A549 (cell line): ENCODE data around the gene PTGER4. TPM values are rescaled to one million over a fixed set of nuclear protein-coding genes. Genes with fewer than 3 reads are reported as not detected.
"Not testable (repeated sequence)": the region's sequence is repeated elsewhere in the genome, so short reads cannot be mapped to it uniquely, and the experiment has no call there.

ENCODE experiments used
- ATAC-seq, 2 experiments: fragments of 200-7000 bp in 1 of 2; fragments of >200 bp in 1 of 2; cut with Nextera tagmentation in 1 of 2; cut with Tn5 transposase in 1 of 2; 3 replicates each; pipeline versions ENCODE4 v1.8.0 to v1.9.1; 2018 to 2020; ENCODE audit warnings: mild to moderate bottlenecking in 1 of 2, moderate library complexity in 1 of 2
- CTCF ChIA-PET: fragments of 300-600 bp; sonication (Branson Sonifier 250); formaldehyde crosslinking; extraction: SDS; loops from one replicate; lab custom pipeline; 2021; ENCODE audit warnings: antibody characterized with exemption, inconsistent platforms; lab: Yijun Ruan, JAX
- POLR2A ChIA-PET: fragments of 350-600 bp; formaldehyde crosslinking; extraction: SDS; loops from one replicate; lab custom pipeline; 2021; ENCODE audit warnings: antibody characterized with exemption, inconsistent platforms; lab: Yijun Ruan, JAX
- DNase-seq, 2 experiments: peaks; one replicate each; pipeline versions ENCODE4 v3.0.0 to v3.0.0-alpha.2; 2011 to 2016; ENCODE audit warnings: low read depth in 1 of 2, low spot score in 1 of 2
- FAIRE-seq: peaks from 2 replicates; lab custom pipeline; 2011; peaks lifted over from hg19 to GRCh38; lab: Jason Lieb, UNC
- H3K27ac ChIP-seq, 2 experiments: fragments of >200 bp; sonication (Bioruptor Twin); formaldehyde crosslinking; 3 replicates each; pipeline ENCODE4 v1.5.1; 2016 to 2017
- H3K4me1 ChIP-seq: fragments of >200 bp; sonication (Bioruptor Twin); formaldehyde crosslinking; 3 replicates; pipeline ENCODE4 v1.6.1; 2016
- H3K4me2 ChIP-seq: fragments of >200 bp; sonication (Bioruptor Twin); formaldehyde crosslinking; 3 replicates; pipeline ENCODE4 v1.6.1; 2016
- H3K4me3 ChIP-seq: fragments of >200 bp; sonication (Bioruptor Twin); formaldehyde crosslinking; 3 replicates; pipeline ENCODE4 v1.5.1; 2016
- H3K9me3 ChIP-seq: fragments of >200 bp; sonication (Bioruptor Twin); formaldehyde crosslinking; 3 replicates; pipeline ENCODE4 v1.6.1; 2016
- CBX2 ChIP-seq: fragments of 200-600 bp; sonication (generic); IDR thresholded peaks from 2 replicates; pipeline ENCODE4 v1.6.1; 2016; ENCODE audit warnings: low read depth, mild to moderate bottlenecking, borderline replicate concordance
- CHD4 ChIP-seq: fragments of 200-600 bp; sonication (generic); IDR thresholded peaks from 2 replicates; pipeline ENCODE4 v1.6.1; 2016; ENCODE audit warnings: antibody characterized with exemption, mild to moderate bottlenecking, borderline replicate concordance
- EHMT2 ChIP-seq: fragments of 200-600 bp; sonication (generic); IDR thresholded peaks from 2 replicates; pipeline ENCODE4 v1.6.1; 2016; ENCODE audit warnings: antibody characterized with exemption, low read depth, mild to moderate bottlenecking, moderate library complexity
- EP300 ChIP-seq, 2 experiments: fragments of >200 bp; sonication (Bioruptor Twin); formaldehyde crosslinking; IDR thresholded peaks; 2 replicates in 1 of 2; 3 replicates in 1 of 2; pipeline ENCODE4 v1.6.1; 2016 to 2017
- FOSL2 ChIP-seq, 2 experiments: fragments of 450-650 bp in 1 of 2; fragments of >200 bp in 1 of 2; sonication (Bioruptor Twin) in 1 of 2; formaldehyde crosslinking; IDR thresholded peaks; 2 replicates each; pipeline versions ENCODE4 v1.5.0 to v1.6.1; 2016 to 2020; ENCODE audit warnings: mild to moderate bottlenecking in 1 of 2, moderate library complexity in 1 of 2
- GATA3 ChIP-seq: IDR thresholded peaks from 2 replicates; pipeline ENCODE4 v1.6.1; 2012; ENCODE audit warnings: borderline replicate concordance
- HOXB5 ChIP-seq: fragments of 250-450 bp; sonication (Bioruptor Pico); IDR thresholded peaks from 2 replicates; pipeline ENCODE4 v1.5.0; 2020; ENCODE audit warnings: mild to moderate bottlenecking, moderate library complexity
- JUN ChIP-seq, 2 experiments: fragments of >200 bp; sonication (Bioruptor Twin); formaldehyde crosslinking; IDR thresholded peaks; 2 replicates in 1 of 2; 3 replicates in 1 of 2; pipeline ENCODE4 v1.6.1; 2016 to 2017
- KDM1A ChIP-seq: fragments of 200-600 bp; sonication (generic); IDR thresholded peaks from 2 replicates; pipeline ENCODE4 v1.6.1; 2016; ENCODE audit warnings: low read depth, mild to moderate bottlenecking
- MAFK ChIP-seq: fragments of 450-650 bp; IDR thresholded peaks from 2 replicates; pipeline ENCODE4 v1.6.1; 2014; ENCODE audit not compliant: partially characterized antibody
- POLR2AphosphoS2 ChIP-seq: conservative IDR thresholded peaks from 2 replicates; pipeline ENCODE4 v1.6.1; 2012; ENCODE audit warnings: low read length, improper control_type of control experiment, inconsistent platforms
- RNF2 ChIP-seq: fragments of 200-600 bp; sonication (generic); IDR thresholded peaks from 2 replicates; pipeline ENCODE4 v1.6.1; 2016; ENCODE audit warnings: low read depth, mild to moderate bottlenecking, antibody characterized with exemption, moderate library complexity, borderline replicate concordance
- TFCP2L1 ChIP-seq: fragments of 250-450 bp; sonication (Bioruptor Pico); IDR thresholded peaks from 2 replicates; pipeline ENCODE4 v1.5.0; 2021; ENCODE audit warnings: mild to moderate bottlenecking
- ZC3H11A ChIP-seq: fragments of 450-650 bp; IDR thresholded peaks from 2 replicates; pipeline ENCODE4 v1.6.1; 2014; ENCODE audit warnings: antibody characterized with exemption, mild to moderate bottlenecking
- WGBS: methylation state at CpG from one replicate; pipeline ENCODE4 v1.1.6; 2017; ENCODE audit errors: missing lambda C conversion rate; 5-methylcytosine and 5-hydroxymethylcytosine counted together
- polyA plus RNA-seq, 4 experiments: library from polyadenylated mRNA; depleted of rRNA in 3 of 4; stranded (reverse); fragments of >200 nt; fragmentation: RNase III in 1 of 4; extraction: RNeasy Plus Mini Kit Qiagen cat#74134 plus additional on column Dnase treatment in 1 of 4; gene quantifications; 2 replicates in 3 of 4; 3 replicates in 1 of 4; pipeline ENCODE4 v1.2.3, GENCODE V29; 2011 to 2017
- TF ChIP-seq, protein P1 (sequence below): fragments of 150-350 bp; IDR thresholded peaks from 2 replicates; pipeline ENCODE4 v1.6.1; 2014; ENCODE audit warnings: low read depth, mild to moderate bottlenecking, low read length
- TF ChIP-seq, protein P2 (sequence below): IDR thresholded peaks from 2 replicates; pipeline ENCODE4 v1.6.1; 2012; ENCODE audit warnings: low read depth, borderline replicate concordance
- TF ChIP-seq, protein P3 (sequence below): IDR thresholded peaks from 2 replicates; pipeline ENCODE4 v1.6.1; 2012

Gene PTGER4
- polyA plus RNA-seq, 2 of the 4 experiments (the other 2 are of a cell fraction), result 0.54 to 0.89 TPM

DNA sequence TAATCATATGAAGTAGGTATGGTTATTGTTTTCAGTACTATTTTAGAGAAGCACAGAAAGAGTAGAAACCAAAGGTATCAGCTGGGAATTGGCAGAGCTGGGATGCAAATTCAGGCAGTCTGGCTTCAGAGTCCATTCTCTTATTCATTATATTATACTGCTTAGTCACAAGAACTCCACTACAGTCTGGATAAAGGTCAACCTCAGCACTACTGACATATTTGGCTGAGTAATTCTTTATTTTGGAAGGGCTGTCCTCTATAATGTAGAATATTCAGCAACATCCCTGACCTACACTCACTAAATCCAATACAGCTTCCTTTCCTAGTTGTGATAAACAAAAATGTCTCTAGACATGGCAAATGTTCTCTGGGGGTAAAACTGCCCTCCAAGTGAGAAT lies 37.6 kb downstream of the PTGER4 start:
- Histone ChIP-seq H3K4me1 (peaks cover 6% of the 10 kb centered on the region; the same call in 1 of the 3 replicates), H3K27ac (no peak overlapping the region; a peak in 1 of 6 replicates), H3K4me3 (no peak overlapping the region), H3K4me2 (peak overlapping the region; percentile 22), H3K9me3 (no peaks in the 10 kb centered on the region)
- POLR2A ChIA-PET, result no interaction called here
- ATAC-seq, result peak; percentile 78 to 80; a peak in 5 of 6 replicates
- no peak for TF ChIP-seq ZC3H11A
- TF ChIP-seq HOXB5 (CRISPR knock-in tag), result no peak
- no peak for TF ChIP-seq JUN (IDR thresholded peaks at IDR 0.05)
- TF ChIP-seq MAFK, result peak; percentile 28
- no peak for TF ChIP-seq KDM1A
- TF ChIP-seq GATA3, result no peak
- no peak for FAIRE-seq
- CTCF ChIA-PET, result interaction anchor here (1.1 to 1.6 kb wide), 3 partner anchors 29 to 1138 kb away, joined by 3 to 4 read pairs (median 3); no protein-coding TSS in a partner anchor
- peak in 1 of 2 experiments; percentile 12 for DNase-seq

DNA sequence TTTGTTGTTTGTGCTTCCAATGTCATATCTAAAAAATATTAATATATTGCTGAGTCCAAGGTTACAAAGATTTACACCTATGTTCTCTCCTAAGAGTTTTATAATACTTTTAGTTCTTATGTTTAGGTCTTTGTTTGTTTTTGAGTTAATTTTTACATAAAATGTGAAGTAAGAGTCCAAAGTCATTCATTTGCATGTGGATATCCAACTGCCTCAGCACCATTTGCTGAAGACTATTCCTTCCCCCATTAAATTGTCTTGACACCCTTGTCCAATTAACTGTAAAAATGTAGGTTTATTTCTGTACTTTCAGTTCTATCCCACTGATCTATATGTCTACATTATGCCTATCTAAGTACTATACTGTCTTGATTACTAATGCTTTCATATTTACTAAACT lies 40.4 kb downstream of the PTGER4 start:
- ATAC-seq (no peak), DNase-seq (no peak), FAIRE-seq (no peak)
- TF ChIP-seq POLR2AphosphoS2 (no peak), CHD4 (no peak), EHMT2 (no peak), RNF2 (no peak), CBX2 (no peak)
- TF ChIP-seq, protein P1, sequence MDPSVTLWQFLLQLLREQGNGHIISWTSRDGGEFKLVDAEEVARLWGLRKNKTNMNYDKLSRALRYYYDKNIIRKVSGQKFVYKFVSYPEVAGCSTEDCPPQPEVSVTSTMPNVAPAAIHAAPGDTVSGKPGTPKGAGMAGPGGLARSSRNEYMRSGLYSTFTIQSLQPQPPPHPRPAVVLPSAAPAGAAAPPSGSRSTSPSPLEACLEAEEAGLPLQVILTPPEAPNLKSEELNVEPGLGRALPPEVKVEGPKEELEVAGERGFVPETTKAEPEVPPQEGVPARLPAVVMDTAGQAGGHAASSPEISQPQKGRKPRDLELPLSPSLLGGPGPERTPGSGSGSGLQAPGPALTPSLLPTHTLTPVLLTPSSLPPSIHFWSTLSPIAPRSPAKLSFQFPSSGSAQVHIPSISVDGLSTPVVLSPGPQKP, result no peak
- TF ChIP-seq, protein P2, sequence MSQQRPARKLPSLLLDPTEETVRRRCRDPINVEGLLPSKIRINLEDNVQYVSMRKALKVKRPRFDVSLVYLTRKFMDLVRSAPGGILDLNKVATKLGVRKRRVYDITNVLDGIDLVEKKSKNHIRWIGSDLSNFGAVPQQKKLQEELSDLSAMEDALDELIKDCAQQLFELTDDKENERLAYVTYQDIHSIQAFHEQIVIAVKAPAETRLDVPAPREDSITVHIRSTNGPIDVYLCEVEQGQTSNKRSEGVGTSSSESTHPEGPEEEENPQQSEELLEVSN, result no peak
- no peak overlapping the region for H3K27ac ChIP-seq
- H3K4me3 ChIP-seq, result no peak overlapping the region
- peaks cover 6% of the 10 kb centered on the region; the same call in 1 of the 3 replicates for H3K4me1 ChIP-seq
- no peak overlapping the region for H3K4me2 ChIP-seq
- ChIA-PET POLR2A (no interaction called here), CTCF (no interaction called here)
- H3K9me3 ChIP-seq, result no peaks in the 10 kb centered on the region

DNA sequence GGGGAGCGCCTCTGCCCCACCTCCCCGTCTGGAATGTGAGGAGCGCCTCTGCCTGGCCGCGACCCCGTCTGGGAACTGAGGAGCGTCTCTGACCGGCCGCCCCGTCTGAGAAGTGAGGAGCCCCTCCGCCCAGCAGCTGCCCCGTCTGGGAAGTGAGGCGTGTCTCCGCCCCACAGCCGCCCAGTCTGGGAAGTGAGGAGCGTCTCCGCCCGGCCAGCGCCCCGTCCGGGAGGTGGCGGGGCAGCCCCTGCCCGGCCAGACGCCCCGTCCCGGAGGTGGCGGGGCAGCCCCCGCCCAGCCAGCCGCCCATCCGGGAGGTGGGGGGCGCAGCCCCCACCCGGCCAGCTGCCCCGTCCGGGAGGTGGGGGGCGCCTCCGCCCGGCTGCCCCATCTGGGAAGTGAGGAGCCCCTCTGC lies 42.8 kb downstream of the PTGER4 start:
- H3K4me2 ChIP-seq, ATAC-seq, H3K4me1 ChIP-seq, H3K4me3 ChIP-seq, CTCF ChIA-PET, DNase-seq, H3K27ac ChIP-seq, FAIRE-seq, H3K9me3 ChIP-seq, POLR2A ChIA-PET: not testable (repeated sequence)
- 96% methylated on average over 23 of the region's 37 CpGs for WGBS

DNA sequence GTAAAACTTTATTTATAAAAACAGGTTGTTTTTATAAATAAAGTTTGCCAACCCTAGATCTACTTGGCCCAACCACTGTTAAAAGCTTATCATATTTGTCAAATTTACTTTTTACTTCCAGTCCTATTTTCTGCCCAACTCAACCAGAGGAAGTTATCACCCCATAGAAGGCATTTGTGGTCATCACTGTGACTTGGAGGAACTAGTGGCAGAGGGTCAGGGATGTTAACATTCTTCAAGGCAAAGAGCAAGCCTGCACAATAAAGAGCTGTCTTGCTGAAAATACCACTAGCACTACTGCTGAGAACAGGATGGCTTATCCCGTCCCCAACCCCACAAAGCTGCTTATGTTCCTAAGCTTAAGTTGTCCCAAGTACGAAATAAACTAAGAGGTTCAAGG lies 53.7 kb downstream of the PTGER4 start:
- CTCF ChIA-PET, result interaction anchor here (1.1 to 3.3 kb wide), 3 partner anchors 41 to 1155 kb away, joined by 3 to 25 read pairs (median 4); no protein-coding TSS in a partner anchor
- POLR2A ChIA-PET, result no interaction called here
- FAIRE-seq (no peak), DNase-seq (no peak), ATAC-seq (no peak)
- H3K4me2 ChIP-seq, result no peak overlapping the region
- 92% methylated on average over 2 of the region's 2 CpGs for WGBS
- no peak overlapping the region for H3K4me3 ChIP-seq
- no peaks in the 10 kb centered on the region for H3K9me3 ChIP-seq
- TF ChIP-seq TFCP2L1 (no peak), EP300 (IDR thresholded peaks at IDR 0.05) (no peak), FOSL2 (IDR thresholded peaks at IDR 0.05) (no peak), FOSL2 (CRISPR knock-in tag; IDR thresholded peaks at IDR 0.05) (no peak), HOXB5 (CRISPR knock-in tag) (no peak), EHMT2 (no peak)
- TF ChIP-seq, protein P3, sequence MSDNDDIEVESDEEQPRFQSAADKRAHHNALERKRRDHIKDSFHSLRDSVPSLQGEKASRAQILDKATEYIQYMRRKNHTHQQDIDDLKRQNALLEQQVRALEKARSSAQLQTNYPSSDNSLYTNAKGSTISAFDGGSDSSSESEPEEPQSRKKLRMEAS, result no peak
- peaks cover 8% of the 10 kb centered on the region; the same call in 2 of the 3 replicates for H3K4me1 ChIP-seq
- no peak overlapping the region for H3K27ac ChIP-seq
